ENCODE measurements around the gene HOXD8.
A peak's percentile ranks its signal among the peaks of the same experiment; 100 is the strongest.

The HOXD8 gene

GRCh38 chr2:176091329-176092258 lies 37.9 kb upstream of the HOXD8 start:
- no peak for DNase-seq

- no peak for DNase-seq
Measured at GRCh38 chr2:176092270-176093144, 37.0 kb upstream of the HOXD8 start, which contains the start of gene HOXD13. HOXD13 (plus strand) TSS chr2:176092721; CDS start chr2:176092891, 170 bp downstream.

GRCh38 chr2:176093145-176093897 lies 36.2 kb upstream of the HOXD8 start:
- no peak for DNase-seq

GRCh38 chr2:176093898-176094249 lies 35.6 kb upstream of the HOXD8 start:
- DNase-seq, result no peak

GRCh38 chr2:176094349-176094748 lies 35.2 kb upstream of the HOXD8 start:
- no peak for DNase-seq

- no peak for DNase-seq
Measured at GRCh38 chr2:176095421-176095820, 34.1 kb upstream of the HOXD8 start.

GRCh38 chr2:176096243-176096985 lies 33.1 kb upstream of the HOXD8 start:
- no peak for DNase-seq

GRCh38 chr2:176096986-176097819 lies 32.3 kb upstream of the HOXD8 start:
- DNase-seq, result peak; percentile 52

GRCh38 chr2:176097820-176098365 lies 31.6 kb upstream of the HOXD8 start:
- no peak for DNase-seq

- no peak for DNase-seq
Measured at GRCh38 chr2:176098366-176099158, 30.9 kb upstream of the HOXD8 start.

- DNase-seq, result no peak
Measured at GRCh38 chr2:176099159-176099727, 30.3 kb upstream of the HOXD8 start.

GRCh38 chr2:176099728-176100546 lies 29.6 kb upstream of the HOXD8 start, which contains the start of gene HOXD12:
HOXD12 (plus strand) TSS chr2:176099795; CDS start chr2:176099802, 7 bp downstream.
- DNase-seq, result no peak

- no peak for DNase-seq
Measured at GRCh38 chr2:176100547-176101140, 28.9 kb upstream of the HOXD8 start.

GRCh38 chr2:176101216-176101830 lies 28.2 kb upstream of the HOXD8 start:
- DNase-seq, result no peak

- DNase-seq, result no peak
Measured at GRCh38 chr2:176101842-176102241, 27.7 kb upstream of the HOXD8 start.

- DNase-seq, result no peak
Measured at GRCh38 chr2:176102309-176102866, 27.1 kb upstream of the HOXD8 start.

GRCh38 chr2:176103194-176103593 lies 26.3 kb upstream of the HOXD8 start:
- no peak for DNase-seq
